ENCODE data around the gene GHR. TPM values are rescaled to one million over a fixed set of nuclear protein-coding genes. Genes with fewer than 3 reads are reported as not detected.

GHR gene
- polyA plus RNA-seq, 1 donor (not counting 4 experiments of a cell fraction or from before 2014, with no cell fraction given) = 1.8 TPM

DNA sequence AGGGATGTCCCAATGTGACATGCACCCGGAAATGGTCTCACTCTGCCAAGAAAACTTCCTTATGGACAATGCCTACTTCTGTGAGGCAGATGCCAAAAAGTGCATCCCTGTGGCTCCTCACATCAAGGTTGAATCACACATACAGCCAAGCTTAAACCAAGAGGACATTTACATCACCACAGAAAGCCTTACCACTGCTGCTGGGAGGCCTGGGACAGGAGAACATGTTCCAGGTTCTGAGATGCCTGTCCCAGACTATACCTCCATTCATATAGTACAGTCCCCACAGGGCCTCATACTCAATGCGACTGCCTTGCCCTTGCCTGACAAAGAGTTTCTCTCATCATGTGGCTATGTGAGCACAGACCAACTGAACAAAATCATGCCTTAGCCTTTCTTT is 295.8 kb downstream of the GHR start:
- no peaks in the 10 kb centered on the region for H3K4me1 ChIP-seq (ENCODE audit: control insufficient read depth, extremely low read depth, insufficient read depth, low read length)
- no peaks in the 10 kb centered on the region for H4K20me1 ChIP-seq (ENCODE audit: control insufficient read depth, extremely low read depth, insufficient read depth, low read length)
- H3K36me3 ChIP-seq (ENCODE audit: control insufficient read depth in 2 of 2, extremely low read depth in 1 of 2, insufficient read depth in 2 of 2, low read length in 2 of 2) = no peaks in the 10 kb centered on the region
- DNase-seq (ENCODE audit: low read depth, low spot score) = no peak
- no peaks in the 10 kb centered on the region for H3K9me1 ChIP-seq (ENCODE audit: control insufficient read depth, extremely low read depth, insufficient read depth, low read length)
- dilution Hi-C loops (cut with MboI; ENCODE audit: extremely low pct_ligation_motif_present, low sequenced_read_pairs) = no loop called here
- H3K79me2 ChIP-seq (ENCODE audit: control insufficient read depth, insufficient read depth, low read length) = no peaks in the 10 kb centered on the region
- no peak for TF ChIP-seq EZH2 (IDR thresholded peaks at IDR 0.05; ENCODE audit: low read length)
- TF ChIP-seq, protein P1, sequence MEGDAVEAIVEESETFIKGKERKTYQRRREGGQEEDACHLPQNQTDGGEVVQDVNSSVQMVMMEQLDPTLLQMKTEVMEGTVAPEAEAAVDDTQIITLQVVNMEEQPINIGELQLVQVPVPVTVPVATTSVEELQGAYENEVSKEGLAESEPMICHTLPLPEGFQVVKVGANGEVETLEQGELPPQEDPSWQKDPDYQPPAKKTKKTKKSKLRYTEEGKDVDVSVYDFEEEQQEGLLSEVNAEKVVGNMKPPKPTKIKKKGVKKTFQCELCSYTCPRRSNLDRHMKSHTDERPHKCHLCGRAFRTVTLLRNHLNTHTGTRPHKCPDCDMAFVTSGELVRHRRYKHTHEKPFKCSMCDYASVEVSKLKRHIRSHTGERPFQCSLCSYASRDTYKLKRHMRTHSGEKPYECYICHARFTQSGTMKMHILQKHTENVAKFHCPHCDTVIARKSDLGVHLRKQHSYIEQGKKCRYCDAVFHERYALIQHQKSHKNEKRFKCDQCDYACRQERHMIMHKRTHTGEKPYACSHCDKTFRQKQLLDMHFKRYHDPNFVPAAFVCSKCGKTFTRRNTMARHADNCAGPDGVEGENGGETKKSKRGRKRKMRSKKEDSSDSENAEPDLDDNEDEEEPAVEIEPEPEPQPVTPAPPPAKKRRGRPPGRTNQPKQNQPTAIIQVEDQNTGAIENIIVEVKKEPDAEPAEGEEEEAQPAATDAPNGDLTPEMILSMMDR (optimal IDR thresholded peaks at IDR 0.05 in 1 of 3, IDR thresholded peaks at IDR 0.05 in 1 of 3, conservative IDR thresholded peaks at IDR 0.05 in 1 of 3; ENCODE audit: extremely low read depth in 1 of 3, insufficient read depth in 2 of 3, low read length in 3 of 3) = no peak
- no peaks in the 10 kb centered on the region for H3K9me3 ChIP-seq (ENCODE audit: control insufficient read depth, low read depth, low read length)
- no peak overlapping the region for H3K9ac ChIP-seq (ENCODE audit: control insufficient read depth, extremely low read depth, insufficient read depth, low read length)
- H3K27me3 ChIP-seq (ENCODE audit: control insufficient read depth, extremely low read depth, insufficient read depth, low read length) = no peaks in the 10 kb centered on the region
- H3K27ac ChIP-seq (ENCODE audit: control insufficient read depth, insufficient read depth, low read length) = no peak overlapping the region
- no peak overlapping the region for H2AFZ ChIP-seq (ENCODE audit: control insufficient read depth, low read length)
- FAIRE-seq = no peak
- H3K4me3 ChIP-seq (ENCODE audit: control insufficient read depth in 2 of 3, extremely low read depth in 1 of 3, insufficient read depth in 2 of 3, low read depth in 1 of 3, low read length in 3 of 3) = no peak overlapping the region
- H3K4me2 ChIP-seq (ENCODE audit: control insufficient read depth, extremely low read depth, insufficient read depth, low read depth, low read length) = no peak overlapping the region

DNA sequence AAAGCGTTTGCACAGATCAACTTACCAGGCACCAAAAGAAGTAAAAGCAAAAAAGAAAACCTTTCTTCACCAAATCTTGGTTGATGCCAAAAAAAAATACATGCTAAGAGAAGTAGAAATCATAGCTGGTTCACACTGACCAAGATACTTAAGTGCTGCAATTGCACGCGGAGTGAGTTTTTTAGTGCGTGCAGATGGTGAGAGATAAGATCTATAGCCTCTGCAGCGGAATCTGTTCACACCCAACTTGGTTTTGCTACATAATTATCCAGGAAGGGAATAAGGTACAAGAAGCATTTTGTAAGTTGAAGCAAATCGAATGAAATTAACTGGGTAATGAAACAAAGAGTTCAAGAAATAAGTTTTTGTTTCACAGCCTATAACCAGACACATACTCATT is 297.0 kb downstream of the GHR start:
- no peaks in the 10 kb centered on the region for H3K9me1 ChIP-seq (ENCODE audit: control insufficient read depth, extremely low read depth, insufficient read depth, low read length)
- no peaks in the 10 kb centered on the region for H3K36me3 ChIP-seq (ENCODE audit: control insufficient read depth in 2 of 2, extremely low read depth in 1 of 2, insufficient read depth in 2 of 2, low read length in 2 of 2)
- no peak overlapping the region for H2AFZ ChIP-seq (ENCODE audit: control insufficient read depth, low read length)
- no peak overlapping the region for H3K27ac ChIP-seq (ENCODE audit: control insufficient read depth, insufficient read depth, low read length)
- no peak for FAIRE-seq
- H3K4me1 ChIP-seq (ENCODE audit: control insufficient read depth, extremely low read depth, insufficient read depth, low read length) = no peaks in the 10 kb centered on the region
- DNase-seq (ENCODE audit: low read depth, low spot score) = no peak
- no peak overlapping the region for H3K4me2 ChIP-seq (ENCODE audit: control insufficient read depth, extremely low read depth, insufficient read depth, low read depth, low read length)
- H3K79me2 ChIP-seq (ENCODE audit: control insufficient read depth, insufficient read depth, low read length) = no peaks in the 10 kb centered on the region
- dilution Hi-C loops (cut with MboI; ENCODE audit: extremely low pct_ligation_motif_present, low sequenced_read_pairs) = no loop called here
- no peak overlapping the region for H3K9ac ChIP-seq (ENCODE audit: control insufficient read depth, extremely low read depth, insufficient read depth, low read length)
- H3K9me3 ChIP-seq (ENCODE audit: control insufficient read depth, low read depth, low read length) = no peaks in the 10 kb centered on the region
- no peak overlapping the region for H3K4me3 ChIP-seq (ENCODE audit: control insufficient read depth in 2 of 3, extremely low read depth in 1 of 3, insufficient read depth in 2 of 3, low read depth in 1 of 3, low read length in 3 of 3)
- TF ChIP-seq, protein P1 (optimal IDR thresholded peaks at IDR 0.05 in 1 of 3, IDR thresholded peaks at IDR 0.05 in 1 of 3, conservative IDR thresholded peaks at IDR 0.05 in 1 of 3; ENCODE audit: extremely low read depth in 1 of 3, insufficient read depth in 2 of 3, low read length in 3 of 3) = no peak
- no peak for TF ChIP-seq EZH2 (IDR thresholded peaks at IDR 0.05; ENCODE audit: low read length)
- no peaks in the 10 kb centered on the region for H4K20me1 ChIP-seq (ENCODE audit: control insufficient read depth, extremely low read depth, insufficient read depth, low read length)
- no peaks in the 10 kb centered on the region for H3K27me3 ChIP-seq (ENCODE audit: control insufficient read depth, extremely low read depth, insufficient read depth, low read length)
